Measurements from ENCODE around the gene TSG101. TPM values are rescaled to one million over a fixed set of nuclear protein-coding genes. Genes with fewer than 3 reads are reported as not detected.
A peak's percentile ranks its signal among the peaks of the same experiment; 100 is the strongest.

Gene TSG101
- total and polyA plus RNA-seq, 8 donors: 30.3 to 125 (median 65.6) TPM

DNA sequence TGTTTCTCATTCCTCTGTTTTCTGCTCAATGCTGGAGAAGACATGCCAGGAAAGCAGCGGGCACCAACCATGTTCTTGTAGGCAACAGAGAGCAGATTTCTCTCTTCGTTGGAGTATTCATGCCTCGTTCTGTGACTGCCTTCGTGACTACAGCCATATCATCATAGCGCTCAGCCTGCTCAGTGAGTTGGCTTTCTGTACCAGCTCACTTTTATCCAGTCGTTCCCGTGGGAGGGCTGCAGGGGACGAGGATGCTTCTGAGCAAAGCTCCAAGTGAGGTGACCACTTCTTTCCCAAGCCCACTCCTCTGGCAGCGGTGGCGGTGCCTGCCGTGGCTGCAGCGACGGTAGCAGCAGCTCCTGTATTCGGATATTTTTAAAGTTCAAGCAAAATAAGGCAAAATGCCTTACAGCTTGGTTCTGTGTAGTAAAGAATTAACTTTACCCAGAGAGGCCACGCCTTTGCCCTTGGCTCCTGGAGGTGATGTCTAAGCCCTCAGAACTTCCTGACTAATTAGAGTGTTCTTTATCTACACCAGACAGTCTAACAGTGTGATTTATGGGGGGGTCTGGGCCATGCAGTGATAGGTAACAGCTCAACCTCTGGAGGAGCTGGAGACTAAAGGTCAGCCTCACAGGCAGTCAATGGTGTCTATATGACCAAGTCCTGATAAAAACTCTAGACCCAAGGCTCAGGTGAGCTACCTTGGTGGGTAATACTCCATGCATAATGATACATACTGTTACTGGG, 35.8 kb downstream of the TSG101 start:
- intact Hi-C loops (cut with DNase I; ENCODE audit: low total_unique reads): no loop called here
- peak in 1 of 2 donors; percentile 20 for DNase-seq
- TF ChIP-seq POLR2AphosphoS5 (IDR thresholded peaks at IDR 0.05): no peak
- no peak for TF ChIP-seq POLR2A (IDR thresholded peaks at IDR 0.05)
- no peak for TF ChIP-seq EP300 (IDR thresholded peaks at IDR 0.05)
- TF ChIP-seq, protein P1, sequence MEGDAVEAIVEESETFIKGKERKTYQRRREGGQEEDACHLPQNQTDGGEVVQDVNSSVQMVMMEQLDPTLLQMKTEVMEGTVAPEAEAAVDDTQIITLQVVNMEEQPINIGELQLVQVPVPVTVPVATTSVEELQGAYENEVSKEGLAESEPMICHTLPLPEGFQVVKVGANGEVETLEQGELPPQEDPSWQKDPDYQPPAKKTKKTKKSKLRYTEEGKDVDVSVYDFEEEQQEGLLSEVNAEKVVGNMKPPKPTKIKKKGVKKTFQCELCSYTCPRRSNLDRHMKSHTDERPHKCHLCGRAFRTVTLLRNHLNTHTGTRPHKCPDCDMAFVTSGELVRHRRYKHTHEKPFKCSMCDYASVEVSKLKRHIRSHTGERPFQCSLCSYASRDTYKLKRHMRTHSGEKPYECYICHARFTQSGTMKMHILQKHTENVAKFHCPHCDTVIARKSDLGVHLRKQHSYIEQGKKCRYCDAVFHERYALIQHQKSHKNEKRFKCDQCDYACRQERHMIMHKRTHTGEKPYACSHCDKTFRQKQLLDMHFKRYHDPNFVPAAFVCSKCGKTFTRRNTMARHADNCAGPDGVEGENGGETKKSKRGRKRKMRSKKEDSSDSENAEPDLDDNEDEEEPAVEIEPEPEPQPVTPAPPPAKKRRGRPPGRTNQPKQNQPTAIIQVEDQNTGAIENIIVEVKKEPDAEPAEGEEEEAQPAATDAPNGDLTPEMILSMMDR (IDR thresholded peaks at IDR 0.05): no peak
- peaks cover 0 to 30% (median 9%) of the 10 kb centered on the region in 4 donors for H3K4me1 ChIP-seq
- H3K4me3 ChIP-seq: no peak overlapping the region
- H3K27me3 ChIP-seq: no peaks in the 10 kb centered on the region
- H3K9me3 ChIP-seq: no peaks in the 10 kb centered on the region
- 82 to 95% (median 92%) methylated on average over 15 of the region's 15 CpGs for WGBS, 5 donors
- H3K27ac ChIP-seq: peak overlapping the region in 1 of 5 donors; percentile 20
- H3K36me3 ChIP-seq: peaks cover 0 to 79% (median 63%) of the 10 kb centered on the region in 4 donors

DNA sequence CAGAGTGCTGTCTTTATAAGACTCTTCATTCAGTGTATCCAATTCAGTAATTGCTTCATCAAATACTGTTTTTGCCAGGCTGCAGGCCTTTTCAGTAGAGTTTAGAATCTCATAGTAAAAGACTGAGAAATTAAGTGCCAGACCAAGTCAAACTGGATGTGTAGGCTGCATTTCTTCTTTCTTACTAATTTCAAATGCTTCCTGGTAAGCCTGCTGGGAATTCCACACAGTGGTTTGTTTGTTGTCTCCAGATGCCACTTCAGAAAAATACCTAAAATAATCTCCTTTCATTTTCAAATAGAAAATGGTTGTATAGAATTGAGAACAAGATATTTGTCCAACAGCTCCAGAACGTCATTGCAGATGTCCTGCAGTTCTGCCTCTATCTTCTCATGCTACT, 36.4 kb downstream of the TSG101 start:
- no peaks in the 10 kb centered on the region for H3K9me3 ChIP-seq
- peaks cover 0 to 30% (median 9%) of the 10 kb centered on the region in 4 donors for H3K4me1 ChIP-seq
- H3K27me3 ChIP-seq: no peaks in the 10 kb centered on the region
- H3K36me3 ChIP-seq: peaks cover 0 to 80% (median 63%) of the 10 kb centered on the region in 4 donors
- peak in 1 of 2 donors; percentile 8 for DNase-seq
- peak overlapping the region in 1 of 5 donors; percentile 20 for H3K27ac ChIP-seq
- TF ChIP-seq, protein P1 (IDR thresholded peaks at IDR 0.05): no peak
- no peak for TF ChIP-seq POLR2AphosphoS5 (IDR thresholded peaks at IDR 0.05)
- no peak for TF ChIP-seq POLR2A (IDR thresholded peaks at IDR 0.05)
- TF ChIP-seq EP300 (IDR thresholded peaks at IDR 0.05): no peak
- WGBS, 5 donors: 73 to 78% (median 74%) methylated on average over 1 of the region's 1 CpG
- intact Hi-C loops (cut with DNase I; ENCODE audit: low total_unique reads): no loop called here
- H3K4me3 ChIP-seq: no peak overlapping the region

DNA sequence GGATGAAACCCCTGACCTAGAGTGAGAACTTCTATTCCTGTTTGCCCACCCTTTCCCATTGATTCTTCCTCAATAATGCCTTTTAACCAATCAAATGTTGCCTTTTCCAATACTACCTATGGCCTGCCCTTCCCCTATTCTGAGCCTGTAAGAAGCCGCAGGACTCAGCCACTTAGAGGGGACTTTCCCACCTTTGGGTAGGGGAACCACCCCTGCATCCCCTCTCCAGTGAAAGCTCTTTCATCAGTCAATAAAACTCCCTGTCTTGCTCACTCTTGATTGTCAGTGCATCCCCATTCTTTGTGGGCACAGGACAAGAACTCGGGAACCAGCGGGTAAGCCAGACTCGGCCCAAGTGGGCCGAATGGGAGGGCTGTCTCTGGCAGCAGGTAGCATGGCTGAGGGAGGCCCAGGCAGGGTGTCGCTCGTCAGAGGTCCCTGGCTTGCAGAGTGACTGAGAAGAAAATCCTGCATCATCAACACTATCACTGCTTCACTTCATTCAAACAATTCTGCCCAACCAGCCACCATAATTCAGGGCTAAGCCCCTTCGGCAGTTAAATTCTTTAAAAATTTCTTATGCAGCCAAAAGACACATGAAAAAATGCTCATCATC, 40.7 kb downstream of the TSG101 start:
- Histone ChIP-seq H3K27me3 (no peaks in the 10 kb centered on the region), H3K9me3 (no peaks in the 10 kb centered on the region), H3K4me3 (no peak overlapping the region), H3K36me3 (peaks cover 30 to 92% (median 84%) of the 10 kb centered on the region in 4 donors), H3K27ac (no peak overlapping the region), H3K4me1 (peaks cover 0 to 6% (median 0%) of the 10 kb centered on the region in 4 donors)
- intact Hi-C loops (cut with DNase I; ENCODE audit: low total_unique reads): no loop called here
- no peak for DNase-seq
- 95 to 98% (median 96%) methylated on average over 8 of the region's 8 CpGs for WGBS, 5 donors
- no peak for TF ChIP-seq POLR2AphosphoS5 (IDR thresholded peaks at IDR 0.05)
- no peak for TF ChIP-seq POLR2A (IDR thresholded peaks at IDR 0.05)
- no peak for TF ChIP-seq EP300 (IDR thresholded peaks at IDR 0.05)
- TF ChIP-seq, protein P1 (IDR thresholded peaks at IDR 0.05): no peak

DNA sequence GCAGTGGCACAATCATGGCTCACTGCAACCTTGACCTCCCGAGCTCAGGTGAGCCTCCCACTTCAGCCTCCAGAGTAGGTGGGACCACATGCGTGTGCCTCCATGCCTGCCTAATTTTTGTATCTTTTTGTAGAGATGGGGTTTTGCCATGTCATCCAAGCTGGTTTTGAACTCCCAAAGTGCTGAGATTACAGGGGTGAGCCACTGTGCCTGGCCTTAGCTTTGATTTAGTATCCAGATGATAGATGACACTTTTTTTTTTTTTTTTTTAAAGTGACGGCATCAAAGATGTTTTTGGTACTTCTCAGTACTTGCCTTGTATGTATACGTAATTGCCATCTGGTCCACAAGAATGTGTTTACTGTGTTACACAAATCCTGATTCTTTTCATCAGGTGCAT, 47.7 kb downstream of the TSG101 start:
- intact Hi-C loops (cut with DNase I; ENCODE audit: low total_unique reads): no loop called here
- no peak overlapping the region for H3K27ac ChIP-seq
- DNase-seq: no peak
- H3K36me3 ChIP-seq: peaks cover 69 to 99% (median 97%) of the 10 kb centered on the region in 4 donors
- no peaks in the 10 kb centered on the region for H3K27me3 ChIP-seq
- 92 to 99% (median 97%) methylated on average over 4 of the region's 4 CpGs for WGBS, 5 donors
- H3K4me1 ChIP-seq: no peaks in the 10 kb centered on the region
- no peaks in the 10 kb centered on the region for H3K9me3 ChIP-seq
- H3K4me3 ChIP-seq: no peak overlapping the region
- TF ChIP-seq POLR2A (IDR thresholded peaks at IDR 0.05) (no peak), POLR2AphosphoS5 (IDR thresholded peaks at IDR 0.05) (no peak), EP300 (IDR thresholded peaks at IDR 0.05) (no peak)
- TF ChIP-seq, protein P1 (IDR thresholded peaks at IDR 0.05): no peak
